GM23338 (cell line): ENCODE results near the gene COP1. TPM values are rescaled to one million over a fixed set of nuclear protein-coding genes. Genes with fewer than 3 reads are reported as not detected.

Source experiments
- ATAC-seq: fragments of 200-7000 bp; cut with Tn5 transposase; 3 replicates; pipeline ENCODE4 v1.9.1; 2020
- DNase-seq: peaks from one replicate; pipeline ENCODE4 v3.0.0-alpha.2; 2015; ENCODE audit warnings: low spot score
- H2AFZ ChIP-seq: fragments of 200-600 bp; sonication (generic); 2 replicates; pipeline ENCODE4 v1.8.0; 2016; ENCODE audit warnings: antibody characterized with exemption, mild to moderate bottlenecking, moderate library complexity
- H3F3A ChIP-seq: fragments of 200-600 bp; sonication (generic); replicated peaks from 2 replicates; pipeline ENCODE4 v1.8.0; 2017; ENCODE audit warnings: antibody characterized with exemption, mixed run types, low read depth
- H3K27ac ChIP-seq: fragments of 200-600 bp; sonication (generic); 2 replicates; pipeline ENCODE4 v1.6.1; 2016; ENCODE audit warnings: low read depth
- H3K27me3 ChIP-seq: fragments of 200-600 bp; sonication (generic); 2 replicates; pipeline ENCODE4 v1.8.0; 2016; ENCODE audit warnings: mild to moderate bottlenecking, mixed run types, moderate library complexity; ENCODE audit not compliant: insufficient read depth
- H3K36me3 ChIP-seq: fragments of 200-600 bp; sonication (generic); 2 replicates; pipeline ENCODE4 v1.8.0; 2016; ENCODE audit warnings: mild to moderate bottlenecking; ENCODE audit not compliant: insufficient read depth
- H3K4me1 ChIP-seq: fragments of 200-600 bp; sonication (generic); 2 replicates; pipeline ENCODE4 v1.8.0; 2016; ENCODE audit warnings: mild to moderate bottlenecking, moderate library complexity; ENCODE audit not compliant: insufficient read depth
- H3K4me2 ChIP-seq: fragments of 200-600 bp; sonication (generic); 2 replicates; pipeline ENCODE4 v1.7.1; 2017; ENCODE audit warnings: mixed run types
- H3K4me3 ChIP-seq: fragments of 200-600 bp; sonication (generic); 2 replicates; pipeline ENCODE4 v1.6.1; 2016; ENCODE audit warnings: mixed run types
- H3K79me2 ChIP-seq: fragments of 200-600 bp; sonication (generic); replicated peaks from 2 replicates; pipeline ENCODE4 v1.8.0; 2017; ENCODE audit warnings: mild to moderate bottlenecking; ENCODE audit not compliant: insufficient read depth
- H3K9me2 ChIP-seq: fragments of 200-600 bp; sonication (generic); 2 replicates; pipeline ENCODE4 v1.8.0; 2017; ENCODE audit not compliant: insufficient read depth
- H4K20me1 ChIP-seq: fragments of 200-600 bp; sonication (generic); replicated peaks from 2 replicates; pipeline ENCODE4 v1.8.0; 2017; ENCODE audit warnings: mild to moderate bottlenecking; ENCODE audit not compliant: insufficient read depth
- H3K27ac Mint-ChIP-seq: 2 replicates; pipeline ENCODE4 v1.8.0; 2020; ENCODE audit warnings: inconsistent platforms, mild to moderate bottlenecking, moderate library complexity, mixed read lengths
- H3K27me3 Mint-ChIP-seq: 3 replicates; pipeline ENCODE4 v1.8.0; 2022; ENCODE audit warnings: low read depth, mild to moderate bottlenecking, moderate library complexity, mixed read lengths, inconsistent platforms; ENCODE audit not compliant: insufficient read depth, poor library complexity
- H3K36me3 Mint-ChIP-seq: 3 replicates; pipeline ENCODE4 v1.8.0; 2021; ENCODE audit warnings: low read depth, mild to moderate bottlenecking, inconsistent platforms, moderate library complexity, mixed read lengths
- H3K4me1 Mint-ChIP-seq: 3 replicates; pipeline ENCODE4 v1.8.0; 2020; ENCODE audit warnings: mild to moderate bottlenecking, inconsistent platforms, mixed read lengths
- H3K4me3 Mint-ChIP-seq: 3 replicates; pipeline ENCODE4 v1.8.0; 2021; ENCODE audit warnings: moderate library complexity, mild to moderate bottlenecking, inconsistent platforms, mixed read lengths
- H3K9me3 Mint-ChIP-seq: 3 replicates; pipeline ENCODE4 v1.8.0; 2020; ENCODE audit warnings: moderate library complexity, mild to moderate bottlenecking, inconsistent platforms, mixed read lengths
- CREB1 ChIP-seq: fragments of 250-450 bp; sonication (Bioruptor Pico); IDR thresholded peaks from 2 replicates; pipeline ENCODE4 v1.5.0; 2020; ENCODE audit warnings: low read depth, mild to moderate bottlenecking, moderate library complexity
- EZH2 ChIP-seq: fragments of 200-600 bp; sonication (generic); IDR thresholded peaks from one replicate; pipeline ENCODE4 v1.8.0; 2017; ENCODE audit warnings: antibody characterized with exemption, mild to moderate bottlenecking, low read depth; ENCODE audit not compliant: unreplicated experiment
- JUNB ChIP-seq: IDR thresholded peaks from one replicate; pipeline ENCODE4 v1.6.1; 2016; ENCODE audit warnings: antibody characterized with exemption; ENCODE audit not compliant: unreplicated experiment
- POLR2AphosphoS5 ChIP-seq: IDR thresholded peaks from 2 replicates; pipeline ENCODE4 v1.6.1; 2016; ENCODE audit warnings: antibody characterized with exemption, low read depth
- REST ChIP-seq: IDR thresholded peaks from one replicate; pipeline ENCODE4 v1.6.1; 2018; ENCODE audit warnings: antibody characterized with exemption; ENCODE audit not compliant: unreplicated experiment
- STAT1 ChIP-seq: IDR thresholded peaks from one replicate; pipeline ENCODE4 v1.6.1; 2016; ENCODE audit warnings: antibody characterized with exemption; ENCODE audit not compliant: unreplicated experiment
- ZNF114 ChIP-seq: fragments of 250-450 bp; sonication (Bioruptor Pico); IDR thresholded peaks from 2 replicates; pipeline ENCODE4 v1.5.0; 2020; ENCODE audit warnings: mild to moderate bottlenecking, moderate library complexity
- ZNF331 ChIP-seq: fragments of 250-450 bp; sonication (Bioruptor Pico); IDR thresholded peaks from 2 replicates; pipeline ENCODE4 v1.5.0; 2020; ENCODE audit warnings: low read depth, mild to moderate bottlenecking, moderate library complexity
- polyA plus RNA-seq: library from polyadenylated mRNA; unstranded; fragments of >200 nt; fragmentation: Nextera tagmentation; extraction: Ambion mirVana; gene quantifications from 2 replicates; pipeline ENCODE4 v1.2.1, GENCODE V29; 2016
- total RNA-seq: library from RNA; depleted of rRNA; stranded (reverse); fragments of >200 nt; shearing (Covaris generic); gene quantifications from 2 replicates; pipeline ENCODE4 v1.2.3, GENCODE V29; 2014
- TF ChIP-seq, protein P1 (sequence below): fragments of 250-450 bp; sonication (Bioruptor Pico); IDR thresholded peaks from 2 replicates; pipeline ENCODE4 v1.5.0; 2020; ENCODE audit warnings: mild to moderate bottlenecking, moderate library complexity
- TF ChIP-seq, protein P2 (sequence below), 2 experiments: fragments of 200-600 bp in 1 of 2; sonication (generic) in 1 of 2; conservative IDR thresholded peaks; 2 replicates each; pipeline versions ENCODE4 v1.5.1 to v1.6.1; 2016 to 2017; ENCODE audit warnings: antibody characterized with exemption in 2 of 2, low read depth in 2 of 2, mild to moderate bottlenecking in 2 of 2, moderate library complexity in 1 of 2

Gene COP1
- total and polyA plus RNA-seq, 2 experiments from 2014 or later, result 54.0 to 54.9 TPM

DNA sequence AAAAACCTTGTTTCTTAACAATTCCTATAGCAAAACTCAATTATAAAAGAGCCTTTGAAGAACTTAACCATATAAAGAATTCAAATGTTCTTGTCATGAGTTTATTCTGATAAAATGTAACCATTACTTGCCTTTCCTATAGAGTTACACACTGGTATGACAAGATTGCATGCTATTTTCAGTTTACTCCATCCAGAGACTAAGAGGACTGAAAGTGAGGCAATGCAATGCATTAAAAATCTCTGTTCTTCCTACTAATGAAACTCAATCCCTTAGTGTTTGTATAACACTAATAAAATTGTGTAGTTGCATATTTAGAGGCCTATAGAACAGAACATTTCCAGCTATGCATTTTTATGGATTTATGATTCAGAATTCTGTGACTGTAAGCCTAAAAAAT is 88.1 kb downstream of the COP1 start (continued):
- TF ChIP-seq JUNB (no peak), ZNF331 (CRISPR knock-in tag) (no peak), STAT1 (no peak), REST (no peak)

DNA sequence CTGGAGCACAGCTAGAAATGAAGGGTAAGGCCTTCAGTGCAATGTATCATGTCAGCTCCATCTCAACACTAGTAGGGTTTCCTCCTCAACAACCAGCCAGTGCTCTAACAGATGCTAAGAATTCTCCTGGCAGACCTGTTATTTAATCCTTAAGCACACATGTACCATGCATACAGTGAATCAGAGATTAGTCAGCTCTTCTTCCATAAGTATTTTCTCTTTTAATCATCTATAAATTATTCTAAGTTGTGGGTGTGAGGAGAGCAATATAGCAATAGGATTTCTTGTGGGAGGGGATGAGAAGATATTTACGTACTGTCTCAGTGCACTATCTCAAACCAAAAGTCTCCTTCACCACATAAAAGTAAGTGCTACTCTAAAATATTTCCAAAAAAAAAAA is 95.3 kb downstream of the COP1 start:
- H3K27ac Mint-ChIP-seq, result no peak overlapping the region
- no peaks in the 10 kb centered on the region for H3K79me2 ChIP-seq
- no peaks in the 10 kb centered on the region for H3K9me3 Mint-ChIP-seq
- DNase-seq (no peak), ATAC-seq (no peak)
- no peaks in the 10 kb centered on the region for H3K27me3 ChIP-seq
- H3F3A ChIP-seq, result no peaks in the 10 kb centered on the region
- no peak overlapping the region for H3K4me3 ChIP-seq
- H3K27me3 Mint-ChIP-seq, result peaks cover 1% of the 10 kb centered on the region
- TF ChIP-seq EZH2, result no peak
- TF ChIP-seq, protein P1, sequence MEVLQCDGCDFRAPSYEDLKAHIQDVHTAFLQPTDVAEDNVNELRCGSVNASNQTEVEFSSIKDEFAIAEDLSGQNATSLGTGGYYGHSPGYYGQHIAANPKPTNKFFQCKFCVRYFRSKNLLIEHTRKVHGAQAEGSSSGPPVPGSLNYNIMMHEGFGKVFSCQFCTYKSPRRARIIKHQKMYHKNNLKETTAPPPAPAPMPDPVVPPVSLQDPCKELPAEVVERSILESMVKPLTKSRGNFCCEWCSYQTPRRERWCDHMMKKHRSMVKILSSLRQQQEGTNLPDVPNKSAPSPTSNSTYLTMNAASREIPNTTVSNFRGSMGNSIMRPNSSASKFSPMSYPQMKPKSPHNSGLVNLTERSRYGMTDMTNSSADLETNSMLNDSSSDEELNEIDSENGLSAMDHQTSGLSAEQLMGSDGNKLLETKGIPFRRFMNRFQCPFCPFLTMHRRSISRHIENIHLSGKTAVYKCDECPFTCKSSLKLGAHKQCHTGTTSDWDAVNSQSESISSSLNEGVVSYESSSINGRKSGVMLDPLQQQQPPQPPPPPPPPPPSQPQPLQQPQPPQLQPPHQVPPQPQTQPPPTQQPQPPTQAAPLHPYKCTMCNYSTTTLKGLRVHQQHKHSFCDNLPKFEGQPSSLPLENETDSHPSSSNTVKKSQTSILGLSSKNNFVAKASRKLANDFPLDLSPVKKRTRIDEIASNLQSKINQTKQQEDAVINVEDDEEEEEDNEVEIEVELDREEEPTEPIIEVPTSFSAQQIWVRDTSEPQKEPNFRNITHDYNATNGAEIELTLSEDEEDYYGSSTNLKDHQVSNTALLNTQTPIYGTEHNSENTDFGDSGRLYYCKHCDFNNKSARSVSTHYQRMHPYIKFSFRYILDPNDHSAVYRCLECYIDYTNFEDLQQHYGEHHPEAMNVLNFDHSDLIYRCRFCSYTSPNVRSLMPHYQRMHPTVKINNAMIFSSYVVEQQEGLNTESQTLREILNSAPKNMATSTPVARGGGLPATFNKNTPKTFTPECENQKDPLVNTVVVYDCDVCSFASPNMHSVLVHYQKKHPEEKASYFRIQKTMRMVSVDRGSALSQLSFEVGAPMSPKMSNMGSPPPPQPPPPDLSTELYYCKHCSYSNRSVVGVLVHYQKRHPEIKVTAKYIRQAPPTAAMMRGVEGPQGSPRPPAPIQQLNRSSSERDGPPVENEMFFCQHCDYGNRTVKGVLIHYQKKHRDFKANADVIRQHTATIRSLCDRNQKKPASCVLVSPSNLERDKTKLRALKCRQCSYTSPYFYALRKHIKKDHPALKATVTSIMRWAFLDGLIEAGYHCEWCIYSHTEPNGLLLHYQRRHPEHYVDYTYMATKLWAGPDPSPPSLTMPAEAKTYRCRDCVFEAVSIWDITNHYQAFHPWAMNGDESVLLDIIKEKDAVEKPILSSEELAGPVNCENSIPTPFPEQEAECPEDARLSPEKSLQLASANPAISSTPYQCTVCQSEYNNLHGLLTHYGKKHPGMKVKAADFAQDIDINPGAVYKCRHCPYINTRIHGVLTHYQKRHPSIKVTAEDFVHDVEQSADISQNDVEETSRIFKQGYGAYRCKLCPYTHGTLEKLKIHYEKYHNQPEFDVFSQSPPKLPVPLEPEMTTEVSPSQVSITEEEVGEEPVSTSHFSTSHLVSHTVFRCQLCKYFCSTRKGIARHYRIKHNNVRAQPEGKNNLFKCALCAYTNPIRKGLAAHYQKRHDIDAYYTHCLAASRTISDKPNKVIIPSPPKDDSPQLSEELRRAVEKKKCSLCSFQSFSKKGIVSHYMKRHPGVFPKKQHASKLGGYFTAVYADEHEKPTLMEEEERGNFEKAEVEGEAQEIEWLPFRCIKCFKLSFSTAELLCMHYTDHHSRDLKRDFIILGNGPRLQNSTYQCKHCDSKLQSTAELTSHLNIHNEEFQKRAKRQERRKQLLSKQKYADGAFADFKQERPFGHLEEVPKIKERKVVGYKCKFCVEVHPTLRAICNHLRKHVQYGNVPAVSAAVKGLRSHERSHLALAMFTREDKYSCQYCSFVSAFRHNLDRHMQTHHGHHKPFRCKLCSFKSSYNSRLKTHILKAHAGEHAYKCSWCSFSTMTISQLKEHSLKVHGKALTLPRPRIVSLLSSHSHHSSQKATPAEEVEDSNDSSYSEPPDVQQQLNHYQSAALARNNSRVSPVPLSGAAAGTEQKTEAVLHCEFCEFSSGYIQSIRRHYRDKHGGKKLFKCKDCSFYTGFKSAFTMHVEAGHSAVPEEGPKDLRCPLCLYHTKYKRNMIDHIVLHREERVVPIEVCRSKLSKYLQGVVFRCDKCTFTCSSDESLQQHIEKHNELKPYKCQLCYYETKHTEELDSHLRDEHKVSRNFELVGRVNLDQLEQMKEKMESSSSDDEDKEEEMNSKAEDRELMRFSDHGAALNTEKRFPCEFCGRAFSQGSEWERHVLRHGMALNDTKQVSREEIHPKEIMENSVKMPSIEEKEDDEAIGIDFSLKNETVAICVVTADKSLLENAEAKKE (CRISPR knock-in tag), result no peak
- TF ChIP-seq ZNF114, result no peak
- no peak for TF ChIP-seq REST
- TF ChIP-seq POLR2AphosphoS5, result no peak
- no peak for TF ChIP-seq JUNB
- TF ChIP-seq, protein P2, sequence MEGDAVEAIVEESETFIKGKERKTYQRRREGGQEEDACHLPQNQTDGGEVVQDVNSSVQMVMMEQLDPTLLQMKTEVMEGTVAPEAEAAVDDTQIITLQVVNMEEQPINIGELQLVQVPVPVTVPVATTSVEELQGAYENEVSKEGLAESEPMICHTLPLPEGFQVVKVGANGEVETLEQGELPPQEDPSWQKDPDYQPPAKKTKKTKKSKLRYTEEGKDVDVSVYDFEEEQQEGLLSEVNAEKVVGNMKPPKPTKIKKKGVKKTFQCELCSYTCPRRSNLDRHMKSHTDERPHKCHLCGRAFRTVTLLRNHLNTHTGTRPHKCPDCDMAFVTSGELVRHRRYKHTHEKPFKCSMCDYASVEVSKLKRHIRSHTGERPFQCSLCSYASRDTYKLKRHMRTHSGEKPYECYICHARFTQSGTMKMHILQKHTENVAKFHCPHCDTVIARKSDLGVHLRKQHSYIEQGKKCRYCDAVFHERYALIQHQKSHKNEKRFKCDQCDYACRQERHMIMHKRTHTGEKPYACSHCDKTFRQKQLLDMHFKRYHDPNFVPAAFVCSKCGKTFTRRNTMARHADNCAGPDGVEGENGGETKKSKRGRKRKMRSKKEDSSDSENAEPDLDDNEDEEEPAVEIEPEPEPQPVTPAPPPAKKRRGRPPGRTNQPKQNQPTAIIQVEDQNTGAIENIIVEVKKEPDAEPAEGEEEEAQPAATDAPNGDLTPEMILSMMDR (conservative IDR thresholded peaks at IDR 0.05; ENCODE audit: low read depth in 2 of 2), result no peak
- no peak for TF ChIP-seq CREB1 (CRISPR knock-in tag)
- H3K4me1 Mint-ChIP-seq, result no peaks in the 10 kb centered on the region
- no peak overlapping the region for H2AFZ ChIP-seq
- H3K27ac ChIP-seq, result no peak overlapping the region
- H3K36me3 ChIP-seq, result no peaks in the 10 kb centered on the region
- no peaks in the 10 kb centered on the region for H3K9me2 ChIP-seq
- no peaks in the 10 kb centered on the region for H3K4me1 ChIP-seq
- no peak overlapping the region for H3K4me3 Mint-ChIP-seq
- H3K4me2 ChIP-seq, result no peak overlapping the region
- no peaks in the 10 kb centered on the region for H4K20me1 ChIP-seq
- H3K36me3 Mint-ChIP-seq, result peaks cover 23% of the 10 kb centered on the region; the same call in 2 of the 3 replicates
